Measurements from ENCODE around the gene UVRAG.

Gene UVRAG

DNA sequence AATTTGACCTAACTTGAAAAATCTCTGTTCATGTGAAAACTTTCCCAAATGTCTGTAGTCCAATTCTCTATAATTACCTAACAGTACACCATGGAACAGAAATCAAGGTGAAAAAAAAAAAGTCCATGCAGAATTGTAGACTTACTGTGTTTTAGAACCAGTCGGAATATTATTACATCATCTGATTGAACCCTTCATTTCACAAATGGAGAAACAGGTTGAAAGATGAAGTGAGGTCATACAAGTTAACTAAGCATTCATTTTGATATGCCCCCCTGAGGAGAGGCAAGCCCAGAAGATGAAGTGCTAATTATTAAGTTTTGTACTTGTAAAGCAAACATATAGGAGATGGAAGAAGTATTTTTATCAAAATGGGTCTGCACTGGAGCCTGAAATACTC lies 211.9 kb downstream of the UVRAG start:
- H3K9ac ChIP-seq (ENCODE audit: insufficient read length) = no peak overlapping the region
- no peak overlapping the region for H3K27ac ChIP-seq
- no peaks in the 10 kb centered on the region for H3K9me3 ChIP-seq (ENCODE audit: low read depth, low read length)
- no peak overlapping the region for H3K4me3 ChIP-seq
- DNase-seq (ENCODE audit: low read depth, low spot score) = no peak
- H3K36me3 ChIP-seq (ENCODE audit: insufficient read depth, low read length) = no peaks in the 10 kb centered on the region; the same call in 1 of the 2 replicates
- no peak for TF ChIP-seq FOXP2 (optimal IDR thresholded peaks at IDR 0.05; ENCODE audit: control extremely low read depth, extremely low read length, insufficient read depth)
- no peak for TF ChIP-seq EZH2 (IDR thresholded peaks at IDR 0.05)
- no peak for TF ChIP-seq POLR2AphosphoS5 (IDR thresholded peaks at IDR 0.05; ENCODE audit: borderline replicate concordance, low read depth, low read length)

DNA sequence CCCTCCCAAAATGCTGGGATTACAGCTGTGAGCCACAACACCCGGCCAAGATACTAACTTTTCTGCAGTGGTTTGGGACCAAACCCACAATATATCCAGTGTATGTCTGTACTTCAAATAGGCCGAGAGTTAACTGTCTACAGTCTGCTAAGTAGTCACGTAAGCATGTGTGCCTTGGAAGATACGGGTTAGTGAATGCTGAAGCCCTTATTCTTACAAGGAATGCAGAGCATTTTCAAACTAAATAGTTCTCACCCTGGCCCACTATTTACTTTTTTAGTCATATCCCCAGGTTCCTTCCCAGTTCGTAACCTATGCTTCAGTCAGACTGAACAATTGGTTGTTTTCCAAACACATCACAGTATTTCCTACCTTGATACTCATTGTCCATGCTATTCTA lies 215.3 kb downstream of the UVRAG start:
- DNase-seq (ENCODE audit: low read depth, low spot score) = no peak
- H3K27ac ChIP-seq = no peak overlapping the region

DNA sequence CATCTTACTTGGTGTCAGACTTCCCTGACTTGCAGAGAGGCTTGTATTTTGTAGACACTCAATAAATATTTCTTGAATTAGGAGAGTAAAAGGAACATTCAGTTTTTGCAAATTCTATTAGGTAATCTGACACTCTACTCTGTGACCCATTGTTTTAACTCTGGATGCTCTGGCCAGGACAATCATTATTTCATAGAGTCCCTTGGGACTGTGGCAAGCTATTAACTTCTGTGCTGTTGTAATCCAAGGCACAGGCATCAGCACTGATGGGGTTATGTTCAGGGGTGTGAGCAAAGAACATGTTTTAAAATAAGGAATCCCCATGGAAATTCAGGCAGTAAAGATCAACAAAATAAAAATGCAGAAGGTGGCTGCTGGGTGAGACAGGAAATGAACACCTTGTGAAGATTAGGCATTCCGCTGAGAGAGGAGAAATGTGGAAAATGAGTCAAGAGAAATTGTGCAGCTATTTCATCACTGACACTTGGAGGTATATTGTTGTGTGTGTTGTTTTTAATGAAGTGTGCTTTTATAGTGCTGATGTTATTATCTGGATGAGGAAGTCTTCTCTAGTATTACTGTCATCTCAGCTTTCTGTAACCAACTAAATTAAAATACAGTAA lies 216.1 kb downstream of the UVRAG start:
- no peak for TF ChIP-seq FOXP2 (optimal IDR thresholded peaks at IDR 0.05; ENCODE audit: control extremely low read depth, extremely low read length, insufficient read depth)
- TF ChIP-seq EZH2 (IDR thresholded peaks at IDR 0.05) = no peak
- TF ChIP-seq POLR2AphosphoS5 (IDR thresholded peaks at IDR 0.05; ENCODE audit: borderline replicate concordance, low read depth, low read length) = no peak
- DNase-seq (ENCODE audit: low read depth, low spot score) = no peak
- Histone ChIP-seq H3K4me3 (no peak overlapping the region), H3K9ac (ENCODE audit: insufficient read length) (no peak overlapping the region), H3K36me3 (ENCODE audit: insufficient read depth, low read length) (no peaks in the 10 kb centered on the region), H3K27ac (no peak overlapping the region), H3K9me3 (ENCODE audit: low read depth, low read length) (no peaks in the 10 kb centered on the region)

More for the DNA sequence above, 215.3 kb downstream of the UVRAG start:
- Histone ChIP-seq H3K9ac (ENCODE audit: insufficient read length) (no peak overlapping the region), H3K9me3 (ENCODE audit: low read depth, low read length) (no peaks in the 10 kb centered on the region), H3K4me3 (no peak overlapping the region), H3K36me3 (ENCODE audit: insufficient read depth, low read length) (no peaks in the 10 kb centered on the region)
- TF ChIP-seq POLR2AphosphoS5 (IDR thresholded peaks at IDR 0.05; ENCODE audit: borderline replicate concordance, low read depth, low read length) (no peak), EZH2 (IDR thresholded peaks at IDR 0.05) (no peak), FOXP2 (optimal IDR thresholded peaks at IDR 0.05; ENCODE audit: control extremely low read depth, extremely low read length, insufficient read depth) (no peak)

DNA sequence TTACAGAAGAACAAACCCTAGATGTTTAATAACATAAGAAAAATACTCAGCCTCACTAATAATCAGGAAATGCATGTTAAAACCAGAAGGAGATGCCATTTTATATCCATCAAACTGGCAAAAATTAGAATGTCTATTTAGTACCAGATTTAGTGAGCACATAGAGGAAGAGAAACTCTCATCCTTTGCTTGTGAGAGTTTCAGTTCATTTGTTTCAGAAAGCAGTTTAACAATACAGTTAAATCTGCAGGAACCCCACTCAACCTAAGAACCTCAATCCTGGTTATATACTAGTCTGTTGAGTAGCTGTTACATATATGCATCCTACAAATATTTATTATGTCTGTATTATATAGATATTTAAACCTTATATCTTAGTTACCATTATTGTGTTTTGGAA lies 218.7 kb downstream of the UVRAG start:
- no peak overlapping the region for H3K4me3 ChIP-seq

DNA sequence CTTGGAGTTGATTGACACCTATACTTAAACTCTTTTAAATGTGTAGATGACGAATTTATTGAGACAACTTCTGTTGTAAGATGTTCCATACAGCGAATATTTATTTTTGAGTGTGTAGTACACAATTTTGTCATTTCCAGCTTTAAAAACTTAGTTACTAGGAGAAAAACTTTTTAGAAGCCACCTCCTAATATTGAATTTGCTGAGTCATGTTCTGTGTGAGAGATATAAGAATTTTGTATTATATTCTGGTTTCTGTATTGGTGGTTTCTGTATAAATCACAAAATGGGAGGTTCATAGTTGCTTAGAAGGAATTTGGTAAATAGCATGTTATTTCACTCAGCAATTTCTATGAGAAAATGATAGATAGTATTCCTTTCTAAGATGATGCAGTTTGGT lies 220.0 kb downstream of the UVRAG start:
- Histone ChIP-seq H3K27ac (no peak overlapping the region), H3K9me3 (ENCODE audit: low read depth, low read length) (no peaks in the 10 kb centered on the region), H3K9ac (ENCODE audit: insufficient read length) (no peak overlapping the region), H3K4me3 (no peak overlapping the region), H3K36me3 (ENCODE audit: insufficient read depth, low read length) (no peaks in the 10 kb centered on the region)
- DNase-seq (ENCODE audit: low read depth, low spot score) = no peak
- TF ChIP-seq POLR2AphosphoS5 (IDR thresholded peaks at IDR 0.05; ENCODE audit: borderline replicate concordance, low read depth, low read length) = no peak
- TF ChIP-seq EZH2 (IDR thresholded peaks at IDR 0.05) = no peak
- no peak for TF ChIP-seq FOXP2 (optimal IDR thresholded peaks at IDR 0.05; ENCODE audit: control extremely low read depth, extremely low read length, insufficient read depth)

More for the DNA sequence above, 218.7 kb downstream of the UVRAG start:
- Histone ChIP-seq H3K27ac (no peak overlapping the region), H3K9ac (ENCODE audit: insufficient read length) (no peak overlapping the region), H3K36me3 (ENCODE audit: insufficient read depth, low read length) (no peaks in the 10 kb centered on the region), H3K9me3 (ENCODE audit: low read depth, low read length) (no peaks in the 10 kb centered on the region)
- DNase-seq (ENCODE audit: low read depth, low spot score) = no peak
- no peak for TF ChIP-seq EZH2 (IDR thresholded peaks at IDR 0.05)
- TF ChIP-seq POLR2AphosphoS5 (IDR thresholded peaks at IDR 0.05; ENCODE audit: borderline replicate concordance, low read depth, low read length) = no peak
- no peak for TF ChIP-seq FOXP2 (optimal IDR thresholded peaks at IDR 0.05; ENCODE audit: control extremely low read depth, extremely low read length, insufficient read depth)

DNA sequence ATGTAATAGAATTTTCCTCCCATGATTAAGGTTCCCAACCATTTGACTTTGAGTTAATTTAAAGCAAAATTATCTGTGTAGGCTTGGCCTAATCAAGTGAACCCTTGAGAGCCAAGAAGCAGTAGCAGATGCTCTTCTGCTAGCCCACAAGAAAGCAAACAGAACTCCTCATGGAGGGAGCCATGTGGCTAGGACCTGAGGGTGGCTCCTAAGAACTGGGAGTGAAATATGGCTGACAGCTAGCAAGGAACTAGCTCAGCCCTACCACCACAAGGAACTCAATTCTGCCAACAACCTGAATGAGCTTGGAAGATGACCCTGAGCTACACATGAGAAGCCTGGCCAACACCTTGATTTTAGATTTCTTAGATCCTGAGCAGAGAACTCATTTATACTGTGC lies 223.6 kb downstream of the UVRAG start:
- no peaks in the 10 kb centered on the region for H3K36me3 ChIP-seq (ENCODE audit: insufficient read depth, low read length)
- DNase-seq (ENCODE audit: low read depth, low spot score) = no peak
- H3K9me3 ChIP-seq (ENCODE audit: low read depth, low read length) = no peaks in the 10 kb centered on the region
- TF ChIP-seq POLR2AphosphoS5 (IDR thresholded peaks at IDR 0.05; ENCODE audit: borderline replicate concordance, low read depth, low read length) (no peak), EZH2 (IDR thresholded peaks at IDR 0.05) (no peak)
- H3K9ac ChIP-seq (ENCODE audit: insufficient read length) = no peak overlapping the region
- H3K4me3 ChIP-seq = no peak overlapping the region
- no peak overlapping the region for H3K27ac ChIP-seq

DNA sequence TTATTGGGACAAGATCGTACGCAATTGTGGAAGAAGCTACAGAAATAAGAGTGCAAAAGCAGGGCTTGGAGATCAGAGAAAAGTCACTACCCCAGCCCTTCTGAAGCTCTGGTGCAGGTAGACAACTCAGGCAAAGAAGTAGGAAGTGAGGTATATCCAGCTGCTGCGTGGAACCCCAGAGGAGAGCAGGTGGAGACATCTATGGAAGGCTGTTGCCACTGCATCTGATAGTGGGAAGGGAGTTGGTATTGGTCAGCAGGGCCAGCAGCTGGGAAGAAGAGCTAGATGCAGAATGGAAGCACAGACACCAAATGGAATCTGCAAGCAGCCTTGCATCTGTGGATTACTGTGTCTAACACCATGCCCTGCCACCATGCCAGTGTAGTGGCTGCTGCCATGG lies 226.2 kb downstream of the UVRAG start:
- no peaks in the 10 kb centered on the region for H3K9me3 ChIP-seq (ENCODE audit: low read depth, low read length)
- no peak overlapping the region for H3K4me3 ChIP-seq
- no peaks in the 10 kb centered on the region for H3K36me3 ChIP-seq (ENCODE audit: insufficient read depth, low read length)
- no peak for TF ChIP-seq FOXP2 (optimal IDR thresholded peaks at IDR 0.05; ENCODE audit: control extremely low read depth, extremely low read length, insufficient read depth)
- no peak for TF ChIP-seq EZH2 (IDR thresholded peaks at IDR 0.05)
- no peak for TF ChIP-seq POLR2AphosphoS5 (IDR thresholded peaks at IDR 0.05; ENCODE audit: borderline replicate concordance, low read depth, low read length)
- H3K9ac ChIP-seq (ENCODE audit: insufficient read length) = no peak overlapping the region
- no peak overlapping the region for H3K27ac ChIP-seq
- DNase-seq (ENCODE audit: low read depth, low spot score) = no peak

DNA sequence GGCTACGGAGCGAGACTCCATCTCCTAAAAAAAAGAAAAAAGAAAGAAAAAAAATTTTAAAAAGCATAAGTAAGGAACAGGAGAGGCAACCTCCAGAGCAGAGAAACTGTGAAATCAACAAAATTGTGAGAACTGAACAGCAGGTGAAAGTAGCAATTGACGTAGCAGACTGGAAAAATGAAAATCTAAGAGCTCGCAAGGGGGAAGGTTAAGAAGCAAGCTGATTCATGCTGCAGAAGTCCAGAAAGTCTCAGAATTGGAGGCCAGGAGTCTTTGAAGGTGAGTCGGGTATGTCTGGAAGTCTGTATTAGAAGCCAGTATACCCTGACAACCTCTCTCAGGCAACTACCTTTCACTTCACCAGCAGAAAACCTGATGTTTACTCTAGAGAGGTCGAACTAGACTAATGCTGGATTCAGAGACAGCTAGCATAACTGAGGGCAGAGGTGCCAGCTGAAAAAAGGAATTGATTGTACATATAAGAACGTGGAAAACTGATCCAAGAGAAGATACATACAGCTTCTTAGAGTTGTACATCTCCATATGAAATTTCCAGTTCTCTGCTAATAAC lies 229.8 kb downstream of the UVRAG start:
- DNase-seq (ENCODE audit: low read depth, low spot score) = no peak
- H3K9me3 ChIP-seq (ENCODE audit: low read depth, low read length) = no peaks in the 10 kb centered on the region
- H3K36me3 ChIP-seq (ENCODE audit: insufficient read depth, low read length) = no peaks in the 10 kb centered on the region
- no peak for TF ChIP-seq EZH2 (IDR thresholded peaks at IDR 0.05)
- no peak for TF ChIP-seq FOXP2 (optimal IDR thresholded peaks at IDR 0.05; ENCODE audit: control extremely low read depth, extremely low read length, insufficient read depth)
- no peak for TF ChIP-seq POLR2AphosphoS5 (IDR thresholded peaks at IDR 0.05; ENCODE audit: borderline replicate concordance, low read depth, low read length)
- no peak overlapping the region for H3K27ac ChIP-seq
- H3K4me3 ChIP-seq = no peak overlapping the region
- no peak overlapping the region for H3K9ac ChIP-seq (ENCODE audit: insufficient read length)

DNA sequence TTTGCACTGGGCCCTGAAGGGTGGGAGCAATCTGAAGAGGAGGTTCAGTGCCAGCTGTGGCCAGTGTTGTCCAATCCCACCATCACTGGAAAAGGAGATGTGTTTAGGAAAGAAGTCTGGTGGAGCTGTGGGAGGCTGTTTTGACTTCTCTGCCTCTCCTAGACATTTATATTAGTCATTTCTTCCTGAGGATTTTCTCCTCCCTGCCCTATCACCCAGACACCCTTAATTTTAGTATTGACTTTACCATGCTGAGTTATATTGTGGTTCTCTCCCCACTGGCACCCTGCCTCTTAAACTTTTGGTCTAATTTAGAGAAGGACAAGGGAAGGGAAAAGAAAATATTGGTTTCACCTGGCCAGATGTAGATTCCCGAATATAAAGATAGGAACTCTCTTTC lies 232.2 kb downstream of the UVRAG start:
- DNase-seq (ENCODE audit: low read depth, low spot score) = no peak
- H3K9ac ChIP-seq (ENCODE audit: insufficient read length) = no peak overlapping the region
- no peak for TF ChIP-seq FOXP2 (optimal IDR thresholded peaks at IDR 0.05; ENCODE audit: control extremely low read depth, extremely low read length, insufficient read depth)
- TF ChIP-seq POLR2AphosphoS5 (IDR thresholded peaks at IDR 0.05; ENCODE audit: borderline replicate concordance, low read depth, low read length) = no peak
- TF ChIP-seq EZH2 (IDR thresholded peaks at IDR 0.05) = no peak
- H3K4me3 ChIP-seq = no peak overlapping the region
- no peaks in the 10 kb centered on the region for H3K36me3 ChIP-seq (ENCODE audit: insufficient read depth, low read length)
- H3K9me3 ChIP-seq (ENCODE audit: low read depth, low read length) = no peaks in the 10 kb centered on the region
- H3K27ac ChIP-seq = no peak overlapping the region
